Kidney epithelial cell (primary cell): ENCODE measurements around the gene DLX4. TPM values are rescaled to one million over a fixed set of nuclear protein-coding genes. Genes with fewer than 3 reads are reported as not detected.

ENCODE experiments used
- DNase-seq: peaks from one replicate; pipeline ENCODE4 v3.0.0-alpha.2; 2010; ENCODE audit warnings: low read depth
- H3K27me3 ChIP-seq: 2 replicates; pipeline ENCODE4 v1.6.0; 2011; ENCODE audit warnings: low read length; ENCODE audit not compliant: control insufficient read depth, insufficient read depth
- H3K36me3 ChIP-seq: 2 replicates; pipeline ENCODE4 v1.5.1; 2011; ENCODE audit warnings: low read length; ENCODE audit not compliant: control insufficient read depth, insufficient read depth
- H3K4me3 ChIP-seq: 2 replicates; pipeline ENCODE4 v1.5.1; 2011; ENCODE audit warnings: low read depth, mild to moderate bottlenecking, control low read depth, low read length
- total RNA-seq: library from RNA; depleted of rRNA; stranded (reverse); fragments of >200 nt; gene quantifications from 2 replicates; pipeline ENCODE4 v1.2.3, GENCODE V29; 2015
- TF ChIP-seq, protein P1 (sequence below): IDR thresholded peaks from 2 replicates; pipeline ENCODE4 v1.5.1; 2011; ENCODE audit warnings: mild to moderate bottlenecking, moderate library complexity, low read length, control low read depth, inconsistent platforms; ENCODE audit not compliant: insufficient read depth, poor library complexity, severe bottlenecking

The DLX4 gene
- total RNA-seq, 1 donor from 2014 or later = 0.50 TPM

DNA sequence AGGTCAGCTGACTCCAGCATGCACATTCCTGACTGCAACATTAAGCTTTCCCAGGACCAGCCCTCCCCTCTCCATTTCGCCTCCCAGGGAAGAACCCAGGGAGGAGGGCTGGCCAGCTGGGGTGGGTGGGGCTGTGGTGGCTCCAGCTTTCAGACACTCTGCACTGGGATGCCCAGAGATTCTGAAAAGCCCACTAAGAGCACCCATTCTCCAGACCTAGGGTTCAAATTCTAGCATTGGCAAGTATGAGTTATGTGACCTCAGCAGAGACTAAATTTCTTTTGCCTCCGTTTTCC, 18.2 kb downstream of the DLX4 start:
- TF ChIP-seq, protein P1, sequence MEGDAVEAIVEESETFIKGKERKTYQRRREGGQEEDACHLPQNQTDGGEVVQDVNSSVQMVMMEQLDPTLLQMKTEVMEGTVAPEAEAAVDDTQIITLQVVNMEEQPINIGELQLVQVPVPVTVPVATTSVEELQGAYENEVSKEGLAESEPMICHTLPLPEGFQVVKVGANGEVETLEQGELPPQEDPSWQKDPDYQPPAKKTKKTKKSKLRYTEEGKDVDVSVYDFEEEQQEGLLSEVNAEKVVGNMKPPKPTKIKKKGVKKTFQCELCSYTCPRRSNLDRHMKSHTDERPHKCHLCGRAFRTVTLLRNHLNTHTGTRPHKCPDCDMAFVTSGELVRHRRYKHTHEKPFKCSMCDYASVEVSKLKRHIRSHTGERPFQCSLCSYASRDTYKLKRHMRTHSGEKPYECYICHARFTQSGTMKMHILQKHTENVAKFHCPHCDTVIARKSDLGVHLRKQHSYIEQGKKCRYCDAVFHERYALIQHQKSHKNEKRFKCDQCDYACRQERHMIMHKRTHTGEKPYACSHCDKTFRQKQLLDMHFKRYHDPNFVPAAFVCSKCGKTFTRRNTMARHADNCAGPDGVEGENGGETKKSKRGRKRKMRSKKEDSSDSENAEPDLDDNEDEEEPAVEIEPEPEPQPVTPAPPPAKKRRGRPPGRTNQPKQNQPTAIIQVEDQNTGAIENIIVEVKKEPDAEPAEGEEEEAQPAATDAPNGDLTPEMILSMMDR = no peak
- Histone ChIP-seq H3K4me3 (no peak overlapping the region), H3K36me3 (no peaks in the 10 kb centered on the region), H3K27me3 (peaks cover 73% of the 10 kb centered on the region)
- DNase-seq = no peak

GRCh38 chr17:49987681-49988441, 18.9 kb downstream of the DLX4 start:
- Histone ChIP-seq H3K27me3 (peaks cover 79% of the 10 kb centered on the region), H3K4me3 (no peak overlapping the region), H3K36me3 (no peaks in the 10 kb centered on the region)
- DNase-seq = no peak
- TF ChIP-seq, protein P1 = no peak

GRCh38 chr17:49989518-49989880, 20.5 kb downstream of the DLX4 start:
- no peak for DNase-seq
- Histone ChIP-seq H3K4me3 (no peak overlapping the region), H3K36me3 (no peaks in the 10 kb centered on the region), H3K27me3 (peaks cover 87% of the 10 kb centered on the region)
- TF ChIP-seq, protein P1 = no peak

- no peak for DNase-seq
- TF ChIP-seq, protein P1 = no peak
- no peak overlapping the region for H3K4me3 ChIP-seq
- no peaks in the 10 kb centered on the region for H3K36me3 ChIP-seq
- H3K27me3 ChIP-seq = peaks cover 90% of the 10 kb centered on the region
These were observed 21.3 kb downstream of the DLX4 start for GRCh38 chr17:49990331-49990730.

GRCh38 chr17:49990921-49991320, 21.9 kb downstream of the DLX4 start:
- TF ChIP-seq, protein P1 = no peak
- no peak overlapping the region for H3K4me3 ChIP-seq
- H3K36me3 ChIP-seq = no peaks in the 10 kb centered on the region
- peaks cover 90% of the 10 kb centered on the region for H3K27me3 ChIP-seq
- no peak for DNase-seq

GRCh38 chr17:49991409-49991808, 22.4 kb downstream of the DLX4 start:
- no peaks in the 10 kb centered on the region for H3K36me3 ChIP-seq
- DNase-seq = no peak
- TF ChIP-seq, protein P1 = no peak
- peaks cover 90% of the 10 kb centered on the region for H3K27me3 ChIP-seq
- no peak overlapping the region for H3K4me3 ChIP-seq
